Nephron progenitor cell (in vitro differentiated cells): ENCODE data around the gene ABLIM1.

ENCODE experiments used
- DNase-seq: peaks from one replicate; pipeline ENCODE4 v3.0.0; 2021
- H3K27ac Mint-ChIP-seq: 2 replicates; pipeline ENCODE4 v1.8.0; 2021; ENCODE audit warnings: mild to moderate bottlenecking, moderate library complexity, mixed read lengths
- H3K27me3 Mint-ChIP-seq: 2 replicates; pipeline ENCODE4 v1.8.0; 2021; ENCODE audit warnings: mild to moderate bottlenecking, low read depth, mixed read lengths; ENCODE audit not compliant: poor library complexity
- H3K36me3 Mint-ChIP-seq: 2 replicates; pipeline ENCODE4 v1.8.0; 2021; ENCODE audit warnings: low read depth, mixed read lengths
- H3K4me1 Mint-ChIP-seq: 2 replicates; pipeline ENCODE4 v1.8.0; 2021; ENCODE audit warnings: mixed read lengths
- H3K4me3 Mint-ChIP-seq: 2 replicates; pipeline ENCODE4 v1.8.0; 2021; ENCODE audit warnings: mild to moderate bottlenecking, moderate library complexity, mixed read lengths
- H3K9me3 Mint-ChIP-seq: 2 replicates; pipeline ENCODE4 v1.8.0; 2021; ENCODE audit warnings: mild to moderate bottlenecking, moderate library complexity, mixed read lengths
- TF ChIP-seq, protein P1 (sequence below): fragments of 200-600 bp; sonication (generic); IDR thresholded peaks from 2 replicates; pipeline ENCODE4 v1.5.0; 2021; ENCODE audit warnings: antibody characterized with exemption

Gene ABLIM1

DNA sequence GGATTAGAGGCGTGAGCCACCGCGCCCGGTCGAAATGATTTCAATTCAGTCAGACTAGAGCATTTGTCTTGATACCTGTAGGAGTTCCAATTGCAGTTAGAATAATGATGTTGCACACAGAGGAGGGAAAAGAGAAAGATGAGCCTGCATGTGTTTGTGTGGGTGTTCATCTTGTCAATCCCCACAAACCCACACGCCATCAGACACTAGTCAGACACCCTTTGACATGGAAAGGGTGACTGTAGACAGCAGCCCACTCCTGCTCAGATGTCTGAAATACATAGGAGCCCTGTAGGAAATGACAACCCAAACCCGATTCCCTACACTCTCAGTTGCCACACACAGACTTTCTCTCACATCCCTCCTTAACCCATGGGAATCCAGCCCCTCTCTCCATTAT lies 92.0 kb downstream of the ABLIM1 start:
- TF ChIP-seq, protein P1, sequence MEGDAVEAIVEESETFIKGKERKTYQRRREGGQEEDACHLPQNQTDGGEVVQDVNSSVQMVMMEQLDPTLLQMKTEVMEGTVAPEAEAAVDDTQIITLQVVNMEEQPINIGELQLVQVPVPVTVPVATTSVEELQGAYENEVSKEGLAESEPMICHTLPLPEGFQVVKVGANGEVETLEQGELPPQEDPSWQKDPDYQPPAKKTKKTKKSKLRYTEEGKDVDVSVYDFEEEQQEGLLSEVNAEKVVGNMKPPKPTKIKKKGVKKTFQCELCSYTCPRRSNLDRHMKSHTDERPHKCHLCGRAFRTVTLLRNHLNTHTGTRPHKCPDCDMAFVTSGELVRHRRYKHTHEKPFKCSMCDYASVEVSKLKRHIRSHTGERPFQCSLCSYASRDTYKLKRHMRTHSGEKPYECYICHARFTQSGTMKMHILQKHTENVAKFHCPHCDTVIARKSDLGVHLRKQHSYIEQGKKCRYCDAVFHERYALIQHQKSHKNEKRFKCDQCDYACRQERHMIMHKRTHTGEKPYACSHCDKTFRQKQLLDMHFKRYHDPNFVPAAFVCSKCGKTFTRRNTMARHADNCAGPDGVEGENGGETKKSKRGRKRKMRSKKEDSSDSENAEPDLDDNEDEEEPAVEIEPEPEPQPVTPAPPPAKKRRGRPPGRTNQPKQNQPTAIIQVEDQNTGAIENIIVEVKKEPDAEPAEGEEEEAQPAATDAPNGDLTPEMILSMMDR = no peak
- peaks cover 14% of the 10 kb centered on the region for H3K27me3 Mint-ChIP-seq
- no peaks in the 10 kb centered on the region for H3K4me1 Mint-ChIP-seq
- H3K27ac Mint-ChIP-seq = no peak overlapping the region
- no peak overlapping the region for H3K4me3 Mint-ChIP-seq
- no peaks in the 10 kb centered on the region for H3K9me3 Mint-ChIP-seq
- H3K36me3 Mint-ChIP-seq = no peaks in the 10 kb centered on the region
- DNase-seq = no peak

DNA sequence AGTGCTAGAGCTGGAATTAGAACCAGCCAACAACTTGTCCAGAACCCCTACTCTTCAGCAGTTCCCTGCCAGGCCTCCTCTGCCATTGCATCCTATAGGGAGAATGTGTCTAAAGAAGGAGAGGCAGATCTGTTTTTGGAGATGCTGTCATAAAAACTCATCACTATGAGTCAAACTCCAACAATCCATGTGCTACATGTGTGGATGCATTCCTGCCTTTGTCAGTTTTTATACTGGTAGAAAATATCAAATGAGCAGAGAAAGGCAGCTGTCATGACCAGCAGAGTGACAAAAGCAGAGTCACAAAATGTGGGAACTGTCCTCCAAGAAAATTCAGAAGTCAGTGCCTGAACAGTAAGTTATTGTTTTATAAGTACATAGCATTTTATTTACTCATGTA lies 93.0 kb downstream of the ABLIM1 start:
- Mint-ChIP-seq H3K27ac (no peak overlapping the region), H3K36me3 (no peaks in the 10 kb centered on the region), H3K9me3 (no peaks in the 10 kb centered on the region), H3K4me1 (no peaks in the 10 kb centered on the region), H3K4me3 (no peak overlapping the region), H3K27me3 (peaks cover 11% of the 10 kb centered on the region)
- TF ChIP-seq, protein P1 = no peak
- no peak for DNase-seq

DNA sequence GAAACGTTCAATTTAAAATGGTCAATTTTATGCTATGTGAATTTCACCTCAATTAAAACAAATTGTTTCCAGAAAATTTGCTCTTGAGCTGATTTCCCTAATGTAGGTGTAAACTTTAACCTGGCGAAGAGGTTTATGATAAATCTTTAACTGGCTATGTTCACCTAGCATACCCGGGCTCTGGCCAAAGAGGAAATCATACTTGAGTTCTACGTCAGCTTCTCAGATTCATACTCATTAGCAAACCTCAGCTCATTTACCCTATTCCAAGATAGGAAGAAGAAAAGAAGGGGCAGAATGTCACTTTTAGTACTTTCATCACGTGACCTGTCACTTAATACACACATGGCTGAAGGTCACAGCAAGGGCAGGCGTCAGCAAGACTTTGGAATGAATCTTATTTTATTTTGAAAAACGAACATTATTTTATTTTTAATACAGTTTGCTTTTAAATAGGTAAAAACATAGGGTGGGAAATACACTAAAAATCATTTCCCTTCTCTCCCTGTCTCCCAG lies 97.0 kb downstream of the ABLIM1 start:
- no peak for DNase-seq
- Mint-ChIP-seq H3K4me1 (no peaks in the 10 kb centered on the region), H3K4me3 (no peak overlapping the region), H3K27ac (no peak overlapping the region), H3K36me3 (peaks cover 9% of the 10 kb centered on the region), H3K27me3 (peaks cover 7% of the 10 kb centered on the region), H3K9me3 (peaks cover 35% of the 10 kb centered on the region)
- TF ChIP-seq, protein P1 = no peak

DNA sequence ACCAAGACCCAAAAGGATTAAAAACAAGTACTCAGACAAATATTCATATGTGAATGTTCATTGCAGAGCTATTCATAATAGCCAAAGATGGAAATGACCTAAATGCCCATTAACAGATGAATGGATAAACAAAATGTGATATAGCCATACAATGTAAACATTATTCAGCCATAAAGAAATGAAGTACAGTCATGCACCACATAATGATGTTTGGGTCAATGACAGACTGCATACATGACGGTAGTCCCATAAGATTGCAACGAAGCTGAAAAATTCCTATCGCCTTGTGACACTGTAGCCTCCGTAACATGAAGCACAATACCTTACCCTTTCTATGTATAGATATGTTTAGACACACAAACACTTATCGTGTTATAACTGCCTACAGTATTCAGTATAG lies 97.9 kb downstream of the ABLIM1 start:
- Mint-ChIP-seq H3K27ac (no peak overlapping the region), H3K9me3 (peaks cover 35% of the 10 kb centered on the region), H3K4me3 (no peak overlapping the region), H3K27me3 (peaks cover 3% of the 10 kb centered on the region), H3K4me1 (no peaks in the 10 kb centered on the region), H3K36me3 (peaks cover 9% of the 10 kb centered on the region)
- no peak for DNase-seq
- TF ChIP-seq, protein P1 = no peak

DNA sequence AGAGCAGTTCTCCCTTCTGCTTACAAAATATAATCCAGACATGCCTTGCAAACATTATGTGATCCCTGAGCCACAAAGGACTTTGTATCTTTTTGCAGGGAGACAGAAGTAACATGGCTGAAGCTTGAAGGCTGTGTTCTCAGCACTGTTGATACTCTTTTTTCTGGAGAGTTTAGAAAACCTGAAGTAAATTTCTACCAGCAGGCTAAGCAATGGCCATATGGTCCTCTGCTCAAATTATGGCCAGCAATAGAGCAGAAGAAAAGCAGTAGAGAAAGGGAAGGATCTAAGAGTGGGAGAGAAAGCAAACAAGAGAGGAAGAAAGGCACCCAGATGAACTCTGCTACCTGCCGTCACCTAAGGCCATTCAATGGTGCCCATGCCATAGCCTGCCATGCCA lies 98.4 kb downstream of the ABLIM1 start:
- Mint-ChIP-seq H3K27me3 (peaks cover 3% of the 10 kb centered on the region), H3K36me3 (peaks cover 9% of the 10 kb centered on the region), H3K4me3 (no peak overlapping the region), H3K4me1 (no peaks in the 10 kb centered on the region), H3K27ac (no peak overlapping the region), H3K9me3 (peaks cover 35% of the 10 kb centered on the region)
- TF ChIP-seq, protein P1 = no peak
- no peak for DNase-seq

DNA sequence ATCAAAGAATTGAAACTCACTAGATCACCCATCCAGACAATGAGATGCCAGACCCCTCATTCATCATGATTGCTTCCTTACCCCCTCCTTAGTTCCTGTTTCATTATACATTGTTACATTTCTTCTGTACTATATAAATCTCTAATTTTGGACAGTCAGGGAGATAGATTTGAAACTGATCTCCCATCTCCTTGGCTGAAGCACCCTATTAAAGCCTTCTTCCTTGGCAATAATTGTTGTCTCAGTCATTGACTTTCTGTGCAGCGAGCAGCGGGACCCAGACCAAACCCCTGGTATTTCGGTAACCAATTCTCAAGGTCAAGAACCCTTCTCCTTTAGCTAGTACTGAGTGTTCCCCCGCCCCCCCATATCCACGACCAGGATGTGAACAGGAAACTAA lies 100.2 kb downstream of the ABLIM1 start:
- TF ChIP-seq, protein P1 = no peak
- Mint-ChIP-seq H3K36me3 (peaks cover 9% of the 10 kb centered on the region), H3K4me1 (no peaks in the 10 kb centered on the region), H3K9me3 (peaks cover 35% of the 10 kb centered on the region), H3K4me3 (no peak overlapping the region), H3K27me3 (no peaks in the 10 kb centered on the region), H3K27ac (no peak overlapping the region)
- DNase-seq = no peak
